GM12878 (cell line): Measurements from ENCODE around the gene LSM12.

Experiments
- FOXK2 ChIP-seq: fragments of 450-650 bp; IDR thresholded peaks from 2 replicates; pipeline ENCODE4 v1.6.1; 2017; ENCODE audit warnings: mild to moderate bottlenecking, moderate library complexity
- SMC3 ChIP-seq: IDR thresholded peaks from 2 replicates; pipeline ENCODE4 v1.6.1; 2011; ENCODE audit warnings: low read length, improper control_type of control experiment, borderline replicate concordance

GRCh38 chr17:44014133-44014436 is 52.4 kb downstream of the LSM12 start:
- TF ChIP-seq FOXK2 (no peak), SMC3 (no peak)
